Measurements from ENCODE around the gene PITPNM3. TPM values are rescaled to one million over a fixed set of nuclear protein-coding genes. Genes with fewer than 3 reads are reported as not detected.

Gene PITPNM3
- total and polyA plus RNA-seq, 12 donors, result 0.12 to 0.70 (median 0.33) TPM

DNA sequence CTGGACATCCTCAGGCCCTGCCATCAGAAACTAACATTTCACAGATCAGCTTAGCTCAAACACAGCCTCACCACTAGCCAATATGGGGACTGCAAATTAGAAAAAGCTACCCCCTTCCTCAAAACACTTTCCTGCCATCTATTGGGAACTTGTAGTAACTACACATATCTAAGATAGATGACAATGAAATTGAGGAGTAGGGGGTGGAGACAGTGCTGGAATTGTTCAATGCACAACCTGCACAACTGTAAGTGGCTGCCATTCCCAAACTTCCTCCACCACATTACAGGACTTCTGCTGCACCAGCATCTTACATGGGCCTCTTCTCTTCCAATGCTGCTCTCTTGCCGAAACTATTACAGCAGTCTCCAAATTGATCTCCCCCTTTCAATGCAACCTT is 143.3 kb downstream of the PITPNM3 start:
- Histone ChIP-seq H3K4me1 (no peaks in the 10 kb centered on the region), H3K27me3 (peaks cover 0 to 18% (median 3%) of the 10 kb centered on the region in 7 donors), H3K36me3 (no peaks in the 10 kb centered on the region), H3K4me3 (no peak overlapping the region), H3K9me3 (peaks cover 0 to 6% (median 0%) of the 10 kb centered on the region in 11 donors), H3K27ac (no peak overlapping the region)
- 93 to 95% methylated on average over 1 of the region's 1 CpG for WGBS, 2 donors
- TF ChIP-seq, protein P1, sequence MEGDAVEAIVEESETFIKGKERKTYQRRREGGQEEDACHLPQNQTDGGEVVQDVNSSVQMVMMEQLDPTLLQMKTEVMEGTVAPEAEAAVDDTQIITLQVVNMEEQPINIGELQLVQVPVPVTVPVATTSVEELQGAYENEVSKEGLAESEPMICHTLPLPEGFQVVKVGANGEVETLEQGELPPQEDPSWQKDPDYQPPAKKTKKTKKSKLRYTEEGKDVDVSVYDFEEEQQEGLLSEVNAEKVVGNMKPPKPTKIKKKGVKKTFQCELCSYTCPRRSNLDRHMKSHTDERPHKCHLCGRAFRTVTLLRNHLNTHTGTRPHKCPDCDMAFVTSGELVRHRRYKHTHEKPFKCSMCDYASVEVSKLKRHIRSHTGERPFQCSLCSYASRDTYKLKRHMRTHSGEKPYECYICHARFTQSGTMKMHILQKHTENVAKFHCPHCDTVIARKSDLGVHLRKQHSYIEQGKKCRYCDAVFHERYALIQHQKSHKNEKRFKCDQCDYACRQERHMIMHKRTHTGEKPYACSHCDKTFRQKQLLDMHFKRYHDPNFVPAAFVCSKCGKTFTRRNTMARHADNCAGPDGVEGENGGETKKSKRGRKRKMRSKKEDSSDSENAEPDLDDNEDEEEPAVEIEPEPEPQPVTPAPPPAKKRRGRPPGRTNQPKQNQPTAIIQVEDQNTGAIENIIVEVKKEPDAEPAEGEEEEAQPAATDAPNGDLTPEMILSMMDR (IDR thresholded peaks at IDR 0.05), result peak in 7 of 9 donors; percentile 27 to 52 (median 35)
- peak in 1 of 8 donors; percentile 19 for ATAC-seq
- intact Hi-C loops (cut with DNase I), result loop anchor here in 3 of 10 donors (10.0 kb wide), 3 partner anchors 338 to 698 kb away; partner anchors contain the start of gene WSCD1 (in 1 of the 3)
- no peak for DNase-seq

DNA sequence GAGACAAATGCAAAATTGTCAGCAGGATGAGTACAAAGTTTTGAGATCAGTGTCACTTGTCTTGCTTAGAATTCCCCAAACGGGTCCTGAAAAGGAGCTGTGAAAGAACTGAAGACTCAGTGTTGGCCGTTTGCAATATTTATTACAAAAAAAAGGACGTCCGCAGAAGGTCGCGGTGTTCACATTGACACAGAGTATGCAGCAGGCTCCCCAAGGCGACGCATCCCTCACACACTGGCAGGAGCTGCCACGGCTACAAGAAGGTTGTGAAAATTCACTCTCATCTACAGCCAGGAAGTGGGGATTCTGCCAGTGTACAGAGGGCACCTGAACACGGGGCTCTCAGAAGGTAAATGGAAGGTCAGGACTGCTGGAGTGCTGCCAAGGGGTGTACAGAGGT is 147.6 kb downstream of the PITPNM3 start:
- no peak for ATAC-seq
- no peaks in the 10 kb centered on the region for H3K36me3 ChIP-seq
- TF ChIP-seq, protein P1 (IDR thresholded peaks at IDR 0.05), result no peak
- H3K9me3 ChIP-seq, result peaks cover 0 to 6% (median 0%) of the 10 kb centered on the region in 11 donors
- intact Hi-C loops (cut with DNase I), result loop anchor here in 1 of 10 donors (10.0 kb wide), 1 partner anchor 334 kb away; the partner anchor contains the start of gene WSCD1
- no peak overlapping the region for H3K4me3 ChIP-seq
- WGBS, 2 donors, result 68 to 75% methylated on average over 10 of the region's 10 CpGs
- no peak overlapping the region for H3K27ac ChIP-seq
- peaks cover 0 to 35% (median 11%) of the 10 kb centered on the region in 7 donors for H3K27me3 ChIP-seq
- H3K4me1 ChIP-seq, result no peaks in the 10 kb centered on the region
- no peak for DNase-seq

DNA sequence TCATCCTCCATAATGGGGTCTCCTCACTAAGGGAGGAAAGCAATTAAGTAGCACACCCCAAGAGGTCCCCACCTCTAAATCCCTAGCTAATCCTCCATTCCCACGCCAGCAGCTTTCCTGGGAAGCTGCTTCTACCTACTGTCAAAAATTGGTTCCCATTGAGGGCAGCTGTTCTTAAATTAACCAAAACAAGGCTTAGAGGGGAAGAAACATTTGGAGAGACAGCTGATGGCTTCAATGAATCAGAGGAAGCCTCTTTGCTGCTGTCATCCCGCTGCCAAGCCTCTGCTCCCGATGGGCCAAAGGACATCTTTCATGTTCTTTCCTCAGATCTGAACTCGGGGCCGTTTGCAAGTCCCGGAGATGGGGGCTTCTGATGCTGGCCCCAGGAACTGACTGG is 148.1 kb downstream of the PITPNM3 start:
- intact Hi-C loops (cut with DNase I), result loop anchor here in 1 of 10 donors (10.0 kb wide), 1 partner anchor 333 kb away; the partner anchor contains the start of gene WSCD1
- no peaks in the 10 kb centered on the region for H3K4me1 ChIP-seq
- TF ChIP-seq, protein P1 (IDR thresholded peaks at IDR 0.05), result no peak
- no peak overlapping the region for H3K27ac ChIP-seq
- no peak for ATAC-seq
- peaks cover 0 to 34% (median 11%) of the 10 kb centered on the region in 7 donors for H3K27me3 ChIP-seq
- H3K9me3 ChIP-seq, result peaks cover 0 to 6% (median 0%) of the 10 kb centered on the region in 11 donors
- H3K4me3 ChIP-seq, result no peak overlapping the region
- DNase-seq, result no peak
- no peaks in the 10 kb centered on the region for H3K36me3 ChIP-seq
- WGBS, 2 donors, result 57 to 63% methylated on average over 6 of the region's 6 CpGs

DNA sequence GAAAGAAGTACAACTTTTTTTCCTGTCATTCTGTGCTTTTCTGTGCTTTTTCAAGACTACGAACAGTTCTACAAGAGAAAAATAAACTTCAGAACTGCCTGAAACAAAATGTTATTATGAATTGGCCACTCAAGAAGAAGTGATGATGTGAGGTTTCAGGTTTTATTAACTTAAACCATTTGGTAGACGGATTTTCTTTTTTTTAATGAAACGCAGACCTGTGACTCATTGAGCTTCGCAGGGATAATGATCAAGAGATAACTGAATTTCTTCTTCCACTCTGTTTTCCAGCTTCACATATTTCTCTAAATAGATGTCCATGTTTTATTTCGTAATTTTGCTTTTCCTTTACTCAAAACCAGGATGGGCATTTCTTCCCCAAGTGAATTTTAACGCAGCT is 154.1 kb downstream of the PITPNM3 start:
- Histone ChIP-seq H3K9me3 (peaks cover 0 to 22% (median 5%) of the 10 kb centered on the region in 11 donors), H3K4me1 (no peaks in the 10 kb centered on the region), H3K27me3 (peaks cover 0 to 23% (median 7%) of the 10 kb centered on the region in 7 donors), H3K4me3 (no peak overlapping the region), H3K36me3 (no peaks in the 10 kb centered on the region), H3K27ac (no peak overlapping the region)
- ATAC-seq (no peak), DNase-seq (no peak)
- 82 to 83% methylated on average over 6 of the region's 6 CpGs for WGBS, 2 donors
- TF ChIP-seq, protein P1 (IDR thresholded peaks at IDR 0.05), result no peak
- intact Hi-C loops (cut with DNase I), result loop anchor here in 1 of 10 donors (10.0 kb wide), 1 partner anchor 327 kb away; the partner anchor contains the start of gene WSCD1

Other genes with a start within 250 kb of the PITPNM3 start
- gene AIPL1, start 121.4 kb downstream of the PITPNM3 start, total RNA-seq, result not detected
- under 1 TPM in 1 of 2 donors, not detected in 1; 0.01 TPM for gene AIPL1, start 121.4 kb downstream of the PITPNM3 start, polyA plus RNA-seq
- gene PIMREG, start 112.1 kb downstream of the PITPNM3 start, total RNA-seq, result 1 to 10 TPM in 1 of 10 donors, under 1 TPM in 4, not detected in 5; 0.21 to 4.0 (median 0.74) TPM
- gene PIMREG, start 112.1 kb downstream of the PITPNM3 start, polyA plus RNA-seq, result under 1 TPM in 1 of 2 donors, not detected in 1; 0.25 TPM
- 1 to 10 TPM; 3.6 to 9.9 (median 6.0) TPM for gene KIAA0753, start 84.2 kb upstream of the PITPNM3 start, total RNA-seq
- 1 to 10 TPM; 2.4 to 3.2 TPM for gene KIAA0753, start 84.2 kb upstream of the PITPNM3 start, polyA plus RNA-seq
- gene TXNDC17, start 84.5 kb upstream of the PITPNM3 start, total RNA-seq, result 10 to 100 TPM; 33.3 to 59.2 (median 43.5) TPM
- gene TXNDC17, start 84.5 kb upstream of the PITPNM3 start, polyA plus RNA-seq, result 100 to 1,000 TPM in 1 of 2 donors, 10 to 100 TPM in 1; 60.4 to 172 TPM
- gene MED31, start 95.0 kb upstream of the PITPNM3 start, total RNA-seq, result 10 to 100 TPM in 8 of 10 donors, 1 to 10 TPM in 2; 8.4 to 17.5 (median 14.2) TPM
- 10 to 100 TPM; 17.5 to 18.6 TPM for gene MED31, start 95.0 kb upstream of the PITPNM3 start, polyA plus RNA-seq
- 1 to 10 TPM in 1 of 10 donors, under 1 TPM in 8, not detected in 1; 0.30 to 1.2 (median 0.57) TPM for gene C17orf100, start 95.2 kb upstream of the PITPNM3 start, total RNA-seq
- gene C17orf100, start 95.2 kb upstream of the PITPNM3 start, polyA plus RNA-seq, result 1 to 10 TPM in 1 of 2 donors, under 1 TPM in 1; 0.99 to 1.4 TPM
- under 1 TPM in 2 of 10 donors, not detected in 8; 0.17 to 0.36 TPM for gene SLC13A5, start 156.8 kb upstream of the PITPNM3 start, total RNA-seq
- gene SLC13A5, start 156.8 kb upstream of the PITPNM3 start, polyA plus RNA-seq, result under 1 TPM in 1 of 2 donors, not detected in 1; 0.03 TPM
- 10 to 100 TPM; 12.8 to 59.8 (median 28.1) TPM for gene XAF1, start 199.5 kb upstream of the PITPNM3 start, total RNA-seq
- gene XAF1, start 199.5 kb upstream of the PITPNM3 start, polyA plus RNA-seq, result 10 to 100 TPM; 12.4 to 94.8 TPM
- under 1 TPM in 1 of 10 donors, not detected in 9; 0.26 TPM for gene FBXO39, start 219.7 kb upstream of the PITPNM3 start, total RNA-seq
- gene FBXO39, start 219.7 kb upstream of the PITPNM3 start, polyA plus RNA-seq, result under 1 TPM; 0.13 to 0.37 TPM